MM.1S (cell line): Measurements from ENCODE around the gene ALKBH3.
A peak's percentile ranks its signal among the peaks of the same experiment; 100 is the strongest.

Experiments used
- DNase-seq: peaks from one replicate; pipeline ENCODE4 v3.0.0-alpha.2; 2015
- H2AFZ ChIP-seq: fragments of 300-600 bp; sonication (generic); 2 replicates; pipeline ENCODE4 v1.6.0; 2016; ENCODE audit warnings: antibody characterized with exemption, low read length
- H3F3A ChIP-seq: fragments of 300-600 bp; sonication (generic); 2 replicates; pipeline ENCODE4 v1.6.1; 2016; ENCODE audit warnings: mild to moderate bottlenecking, antibody characterized with exemption, low read length, moderate library complexity, mixed read lengths; ENCODE audit not compliant: insufficient read depth
- H3K27ac ChIP-seq: fragments of 300-600 bp; sonication (generic); 2 replicates; pipeline ENCODE4 v1.5.1; 2016; ENCODE audit warnings: mild to moderate bottlenecking, low read length
- H3K27me3 ChIP-seq: fragments of 300-600 bp; sonication (generic); replicated peaks from 2 replicates; pipeline ENCODE4 v1.6.0; 2016; ENCODE audit warnings: low read length; ENCODE audit not compliant: insufficient read depth
- H3K36me3 ChIP-seq: fragments of 300-600 bp; sonication (generic); replicated peaks from 2 replicates; pipeline ENCODE4 v1.6.1; 2016; ENCODE audit warnings: mild to moderate bottlenecking, low read length, mixed read lengths; ENCODE audit not compliant: insufficient read depth
- H3K4me1 ChIP-seq: fragments of 300-600 bp; sonication (generic); 2 replicates; pipeline ENCODE4 v1.6.1; 2016; ENCODE audit warnings: low read length, mixed read lengths
- H3K4me2 ChIP-seq: fragments of 300-600 bp; sonication (generic); 2 replicates; pipeline ENCODE4 v1.6.0; 2016; ENCODE audit warnings: low read depth, low read length
- H3K4me3 ChIP-seq: fragments of 300-600 bp; sonication (generic); 2 replicates; pipeline ENCODE4 v1.5.1; 2016; ENCODE audit warnings: low read length, mixed read lengths
- H3K79me2 ChIP-seq: fragments of 300-600 bp; sonication (generic); 2 replicates; pipeline ENCODE4 v1.6.1; 2016; ENCODE audit warnings: mixed run types, low read length, mixed read lengths
- H3K9ac ChIP-seq: fragments of 300-600 bp; sonication (generic); 2 replicates; pipeline ENCODE4 v1.6.1; 2016; ENCODE audit warnings: low read length, mixed read lengths
- H3K9me2 ChIP-seq: fragments of 300-600 bp; sonication (generic); replicated peaks from 2 replicates; pipeline ENCODE4 v1.6.1; 2016; ENCODE audit warnings: mild to moderate bottlenecking, low read length, mixed read lengths; ENCODE audit not compliant: insufficient read depth
- H3K9me3 ChIP-seq: fragments of 300-600 bp; sonication (generic); replicated peaks from 2 replicates; pipeline ENCODE4 v1.6.1; 2016; ENCODE audit warnings: mild to moderate bottlenecking, low read length, mixed read lengths; ENCODE audit not compliant: insufficient read depth
- H4K20me1 ChIP-seq: fragments of 300-600 bp; sonication (generic); 2 replicates; pipeline ENCODE4 v1.6.1; 2016; ENCODE audit warnings: mild to moderate bottlenecking, low read length, moderate library complexity, mixed read lengths; ENCODE audit not compliant: insufficient read depth
- CTCF ChIP-seq: fragments of 300-600 bp; sonication (generic); IDR thresholded peaks from 2 replicates; pipeline ENCODE4 v1.5.1; 2016; ENCODE audit warnings: antibody characterized with exemption, low read length, mixed read lengths
- EZH2 ChIP-seq: fragments of 300-600 bp; sonication (generic); optimal IDR thresholded peaks from 2 replicates; pipeline ENCODE3; 2017; ENCODE audit warnings: low read depth, mild to moderate bottlenecking, antibody characterized with exemption, low read length, mixed read lengths
- EZH2phosphoT487 ChIP-seq: fragments of 300-600 bp; sonication (generic); IDR thresholded peaks from 2 replicates; pipeline ENCODE4 v1.6.1; 2018; ENCODE audit warnings: antibody characterized with exemption, low read length

ALKBH3 gene

GRCh38 chr11:43927925-43928707 lies 47.5 kb downstream of the ALKBH3 start:
- H3K4me2 ChIP-seq = no peak overlapping the region
- H2AFZ ChIP-seq = no peak overlapping the region
- no peaks in the 10 kb centered on the region for H3K9me3 ChIP-seq
- no peak overlapping the region for H3K4me3 ChIP-seq
- H3K4me1 ChIP-seq = peaks cover 12% of the 10 kb centered on the region
- H3K27me3 ChIP-seq = no peaks in the 10 kb centered on the region
- DNase-seq = no peak
- no peak overlapping the region for H3K27ac ChIP-seq
- no peaks in the 10 kb centered on the region for H3F3A ChIP-seq
- H3K9me2 ChIP-seq = no peaks in the 10 kb centered on the region
- no peaks in the 10 kb centered on the region for H4K20me1 ChIP-seq
- no peaks in the 10 kb centered on the region for H3K36me3 ChIP-seq
- no peak overlapping the region for H3K9ac ChIP-seq
- TF ChIP-seq EZH2phosphoT487 (no peak), CTCF (no peak), EZH2 (no peak)
- no peaks in the 10 kb centered on the region for H3K79me2 ChIP-seq

- no peak overlapping the region for H3K4me3 ChIP-seq
- peaks cover 7% of the 10 kb centered on the region for H3K4me1 ChIP-seq
- no peaks in the 10 kb centered on the region for H3K27me3 ChIP-seq
- H3K9me3 ChIP-seq = no peaks in the 10 kb centered on the region
- no peak for DNase-seq
- TF ChIP-seq EZH2phosphoT487 (no peak), CTCF (no peak), EZH2 (no peak)
- H3K4me2 ChIP-seq = no peak overlapping the region
- H3K9ac ChIP-seq = no peak overlapping the region
- no peaks in the 10 kb centered on the region for H3K9me2 ChIP-seq
- no peaks in the 10 kb centered on the region for H4K20me1 ChIP-seq
- H2AFZ ChIP-seq = no peak overlapping the region
- no peaks in the 10 kb centered on the region for H3K36me3 ChIP-seq
- H3K27ac ChIP-seq = no peak overlapping the region
- no peaks in the 10 kb centered on the region for H3F3A ChIP-seq
- no peaks in the 10 kb centered on the region for H3K79me2 ChIP-seq
These were observed 48.1 kb downstream of the ALKBH3 start for GRCh38 chr11:43928721-43929120.

- no peak overlapping the region for H3K4me2 ChIP-seq
- H2AFZ ChIP-seq = no peak overlapping the region
- no peaks in the 10 kb centered on the region for H3K79me2 ChIP-seq
- peak overlapping the region; percentile 6; the same call in 1 of the 2 replicates for H3K27ac ChIP-seq
- H3K36me3 ChIP-seq = no peaks in the 10 kb centered on the region
- no peaks in the 10 kb centered on the region for H3K9me2 ChIP-seq
- H3K9ac ChIP-seq = no peak overlapping the region
- no peaks in the 10 kb centered on the region for H4K20me1 ChIP-seq
- H3K4me1 ChIP-seq = peaks cover 7% of the 10 kb centered on the region
- peak; percentile 62 for DNase-seq
- TF ChIP-seq CTCF (no peak), EZH2phosphoT487 (no peak), EZH2 (no peak)
- H3K27me3 ChIP-seq = no peaks in the 10 kb centered on the region
- H3K4me3 ChIP-seq = no peak overlapping the region
- no peaks in the 10 kb centered on the region for H3K9me3 ChIP-seq
- H3F3A ChIP-seq = no peaks in the 10 kb centered on the region
These were observed 50.5 kb downstream of the ALKBH3 start for GRCh38 chr11:43930868-43931716.
